Renal cortical epithelial cell (primary cell): ENCODE measurements around the gene ZNF396. TPM values are rescaled to one million over a fixed set of nuclear protein-coding genes. Genes with fewer than 3 reads are reported as not detected.

Experiments
- DNase-seq: peaks from one replicate; pipeline ENCODE4 v3.0.0-alpha.2; 2011; ENCODE audit warnings: low read depth
- total RNA-seq: library from RNA; depleted of rRNA; stranded (reverse); fragments of >200 nt; gene quantifications from 2 replicates; pipeline ENCODE4 v1.2.3, GENCODE V29; 2014

The ZNF396 gene
- total RNA-seq, 1 donor from 2014 or later = 6.0 TPM

DNA sequence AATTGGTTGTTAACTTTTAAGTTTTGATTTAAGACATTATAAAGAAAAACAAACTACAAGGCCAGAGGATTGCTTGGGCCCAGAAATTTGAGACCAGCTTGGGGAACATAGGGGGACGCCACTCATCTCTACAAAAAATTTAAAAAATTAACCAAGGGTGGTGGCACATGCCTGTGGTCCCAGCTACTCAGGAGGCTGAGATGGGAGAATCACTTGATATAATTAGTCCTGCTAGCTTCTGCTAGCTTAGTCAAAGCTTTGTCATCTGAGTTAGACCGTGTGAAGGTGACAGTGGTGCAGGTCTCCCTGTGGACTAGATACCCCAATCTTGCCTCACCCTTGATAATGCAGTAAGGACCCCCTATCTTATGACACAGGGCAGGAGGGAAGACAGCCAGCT, 6.0 kb upstream of the ZNF396 start:
- no peak for DNase-seq

DNA sequence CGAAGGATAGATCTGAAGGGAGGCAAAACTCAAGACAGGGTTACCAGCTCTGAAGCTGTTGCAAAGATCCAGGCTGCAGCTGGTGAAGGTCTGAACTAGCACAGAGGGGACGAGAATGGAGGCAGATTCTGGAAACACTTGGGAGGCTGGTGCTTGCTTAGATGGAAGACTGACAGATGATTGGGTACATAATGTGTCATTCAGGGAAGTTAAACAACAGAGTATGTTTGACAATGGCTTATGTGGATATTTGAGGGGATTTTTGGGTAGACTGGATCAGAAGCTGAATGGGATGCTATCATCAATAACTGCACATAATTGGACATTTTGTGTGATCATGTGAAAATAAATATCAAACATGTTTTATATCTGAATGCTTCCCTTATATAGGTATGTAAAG, 2.3 kb upstream of the ZNF396 start:
- DNase-seq = no peak

DNA sequence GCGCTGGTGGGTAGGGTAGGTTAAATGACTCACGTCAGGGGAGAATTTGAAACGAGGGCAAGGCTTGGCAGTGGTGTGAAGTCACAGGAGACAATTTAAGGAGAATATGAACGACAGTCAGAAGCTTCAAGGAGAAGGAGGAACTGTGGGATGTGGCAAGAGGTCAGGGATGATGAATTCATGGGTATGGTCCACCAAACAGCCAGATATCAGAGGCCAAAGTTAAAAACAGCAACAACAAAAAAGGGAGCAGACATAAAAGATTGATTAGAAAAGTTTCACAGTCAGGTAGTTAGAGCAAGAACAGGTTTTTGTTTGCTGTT, 1.4 kb upstream of the ZNF396 start:
- no peak for DNase-seq

DNA sequence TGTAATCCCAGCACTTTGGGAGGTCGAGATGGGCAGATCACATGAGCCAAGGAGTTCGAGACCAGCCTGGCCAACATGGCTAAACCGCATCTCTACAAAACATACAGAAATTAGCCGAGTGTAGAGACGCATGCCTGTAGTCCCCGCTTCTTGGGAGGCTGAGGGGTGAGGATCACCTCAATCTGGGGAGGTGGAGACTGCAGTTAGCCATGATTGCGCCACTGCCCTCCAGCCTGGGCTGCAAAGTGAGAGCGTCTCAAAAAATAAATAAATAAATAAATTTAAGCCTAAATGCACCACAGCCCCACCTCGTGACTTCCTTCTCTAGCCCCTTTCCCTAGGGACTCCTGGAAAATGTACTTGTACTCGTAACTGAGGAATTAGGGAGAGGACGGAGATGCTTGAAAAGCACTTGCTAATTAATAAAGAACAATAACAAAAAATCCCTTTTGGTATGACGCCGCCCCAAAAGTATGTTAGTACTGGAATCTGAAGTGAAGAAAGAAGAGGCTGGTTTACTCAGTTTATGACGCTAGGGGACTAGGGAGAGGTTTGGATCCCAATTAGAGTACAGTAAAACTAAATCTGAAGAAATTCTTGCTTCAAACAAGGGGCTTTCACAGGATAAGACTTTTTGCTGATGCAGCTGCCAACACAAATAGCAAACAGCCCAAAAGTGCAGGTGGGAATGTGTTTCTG, 887 bp upstream of the ZNF396 start:
- no peak for DNase-seq

DNA sequence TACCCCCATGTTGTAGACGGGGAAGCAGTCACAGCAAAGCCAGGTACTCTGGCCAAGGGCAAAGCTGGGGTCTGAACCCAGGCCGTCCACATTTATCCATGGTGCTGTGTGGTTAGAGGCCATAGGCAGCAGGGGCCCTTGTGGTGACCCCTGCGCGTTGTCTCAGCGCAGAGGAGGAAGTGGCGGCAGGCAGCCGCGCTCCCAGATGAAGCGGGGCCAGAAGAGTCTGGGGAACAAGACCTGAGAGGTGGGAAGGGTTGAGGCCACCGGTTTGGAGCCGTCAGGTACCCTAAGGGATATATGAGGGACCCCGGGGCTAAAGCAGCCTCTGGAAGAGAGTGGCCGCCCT, 770 bp downstream of the ZNF396 start:
- no peak for DNase-seq

DNA sequence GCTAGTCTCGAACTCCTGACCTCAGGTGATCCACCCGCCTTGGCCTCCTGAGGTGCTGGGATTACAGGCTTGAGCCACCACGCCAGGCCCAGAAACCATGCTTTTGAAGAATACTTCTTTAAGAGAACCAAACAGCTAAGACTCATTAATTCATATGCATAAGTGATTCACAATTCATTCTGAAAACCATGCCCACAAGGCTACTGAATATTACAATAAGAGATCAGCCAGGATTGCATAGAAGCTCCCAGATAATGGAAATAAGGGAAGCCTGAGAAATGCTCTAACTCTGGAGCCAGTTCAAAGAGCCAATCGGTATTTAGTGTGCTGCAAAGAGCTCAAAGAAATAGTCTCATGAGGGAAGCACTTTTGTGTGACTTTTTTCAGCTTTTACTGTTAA, 2.4 kb downstream of the ZNF396 start:
- no peak for DNase-seq

DNA sequence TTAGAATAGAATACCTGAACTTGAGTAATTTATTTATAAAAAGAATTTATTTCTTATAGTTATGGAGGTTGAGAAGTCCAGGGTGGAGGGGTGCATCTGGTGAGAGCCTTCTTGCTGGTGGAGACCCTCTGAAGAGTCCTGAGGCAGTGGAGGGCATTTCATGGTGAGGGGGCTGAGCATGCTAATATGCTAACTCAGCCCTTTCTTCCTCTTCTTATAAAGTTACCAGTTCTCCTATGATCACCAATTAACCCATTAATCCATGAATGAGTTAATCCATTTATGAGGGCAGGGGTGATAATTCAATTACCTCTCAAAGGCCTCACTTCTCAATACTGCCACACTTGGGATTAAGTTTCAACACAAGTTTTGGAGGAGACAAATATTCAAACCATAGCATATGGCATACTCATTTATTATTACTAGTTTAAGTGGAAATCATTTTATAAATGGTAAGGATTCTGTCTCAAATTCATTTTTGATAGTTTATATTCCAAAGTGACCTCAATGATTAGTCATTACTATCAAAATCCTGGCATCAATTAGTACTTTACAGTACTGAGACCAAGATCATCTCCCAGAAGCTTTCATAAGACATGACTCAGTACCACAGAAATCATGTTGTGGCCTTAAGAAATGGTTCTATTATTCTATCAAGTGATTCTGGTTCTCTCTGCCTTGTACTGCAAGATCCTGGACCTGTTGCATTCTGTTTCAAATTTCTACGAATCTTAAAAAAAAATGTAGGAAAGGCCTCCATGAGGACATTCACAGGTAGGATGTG, 5.5 kb downstream of the ZNF396 start:
- DNase-seq = no peak

DNA sequence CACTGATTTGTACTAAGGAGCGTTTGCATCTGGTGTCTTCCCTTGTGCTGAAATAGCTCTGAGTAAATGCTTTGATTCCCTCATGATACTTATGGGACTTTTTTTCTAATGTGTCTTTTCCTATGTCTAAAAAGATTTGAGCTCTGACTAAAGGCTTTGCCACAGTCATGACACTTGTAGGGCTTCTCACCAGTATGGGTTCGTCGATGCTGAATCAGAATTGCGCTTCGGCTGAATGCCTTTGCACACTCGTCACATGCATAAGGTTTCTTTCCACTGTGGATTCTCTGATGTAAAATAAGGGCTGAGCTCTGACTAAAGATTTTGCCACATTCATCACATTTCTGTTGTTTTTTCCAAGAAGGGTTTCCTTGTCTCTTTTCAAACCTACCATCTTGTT, 8.0 kb downstream of the ZNF396 start:
- DNase-seq = no peak

DNA sequence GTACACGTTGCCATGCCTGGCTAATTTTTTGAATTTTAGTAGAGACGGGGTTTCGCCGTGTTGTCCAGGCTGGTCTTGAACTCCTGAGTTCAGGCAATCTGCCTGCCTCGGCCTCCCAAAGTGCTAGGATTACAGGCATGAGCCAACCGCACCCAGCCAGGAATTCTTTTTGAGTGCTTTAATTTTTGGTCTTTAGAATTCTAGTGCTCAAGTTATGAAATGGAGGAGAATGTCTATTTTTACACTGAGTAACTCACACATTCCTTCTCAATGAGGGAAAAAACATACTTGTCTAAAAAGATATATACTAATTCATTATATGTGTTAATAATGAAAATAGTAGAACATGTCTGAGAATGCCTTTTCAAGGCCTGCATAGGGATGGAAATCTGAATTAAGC, 8.5 kb downstream of the ZNF396 start:
- DNase-seq = no peak

DNA sequence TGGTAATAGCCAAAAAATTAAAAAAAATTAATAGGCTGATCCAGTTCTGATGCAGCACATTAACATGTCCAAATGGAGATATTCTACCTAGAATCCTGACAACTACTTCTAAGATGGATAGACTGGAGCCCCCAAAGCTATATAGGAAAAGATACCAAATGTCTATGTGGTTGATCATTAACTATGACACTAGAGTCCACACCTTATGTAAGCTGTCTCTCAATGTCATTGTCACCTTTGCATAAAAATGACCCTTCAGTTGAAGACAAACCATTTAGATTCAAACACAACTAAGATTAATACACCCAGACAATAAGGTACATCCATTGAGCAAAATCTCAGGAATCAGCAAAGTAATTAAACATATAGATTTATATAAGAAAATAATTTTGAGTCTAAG, 14.6 kb downstream of the ZNF396 start:
- no peak for DNase-seq

DNA sequence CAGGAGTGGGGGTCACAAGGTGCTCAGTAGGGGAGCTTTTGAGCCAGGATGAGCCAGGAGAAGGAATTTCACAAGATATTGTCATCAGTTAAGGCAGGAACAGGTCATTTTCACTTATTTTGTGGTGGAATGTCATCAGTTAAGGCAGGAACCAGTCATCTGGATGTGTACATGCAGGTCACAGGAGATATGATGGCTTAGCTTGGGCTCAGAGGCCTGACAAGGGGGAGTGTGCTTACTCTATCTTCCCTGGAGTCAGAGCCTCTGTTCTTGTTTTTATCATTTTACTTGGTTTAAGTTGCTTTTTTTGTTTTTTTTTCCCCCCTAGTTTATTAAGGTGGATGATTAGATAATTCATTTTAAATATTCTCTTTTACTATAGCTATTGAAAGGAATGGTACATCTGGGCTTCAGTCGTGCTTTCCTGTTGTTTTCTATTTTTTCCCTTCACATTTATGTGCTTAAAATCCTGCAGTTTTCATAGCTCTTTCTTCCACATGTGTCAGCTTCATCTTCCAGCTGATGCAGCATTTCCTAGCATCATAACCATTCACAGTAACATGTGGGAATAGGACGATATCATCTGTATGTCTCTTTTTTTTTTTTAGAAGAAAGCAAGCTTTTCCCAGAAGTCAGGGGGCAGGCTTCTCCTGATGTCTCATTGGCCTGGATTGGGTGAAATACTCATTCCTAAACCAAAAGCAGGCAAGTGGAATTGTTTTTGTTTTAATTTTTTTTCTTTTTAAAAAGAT, 15.4 kb downstream of the ZNF396 start:
- no peak for DNase-seq

DNA sequence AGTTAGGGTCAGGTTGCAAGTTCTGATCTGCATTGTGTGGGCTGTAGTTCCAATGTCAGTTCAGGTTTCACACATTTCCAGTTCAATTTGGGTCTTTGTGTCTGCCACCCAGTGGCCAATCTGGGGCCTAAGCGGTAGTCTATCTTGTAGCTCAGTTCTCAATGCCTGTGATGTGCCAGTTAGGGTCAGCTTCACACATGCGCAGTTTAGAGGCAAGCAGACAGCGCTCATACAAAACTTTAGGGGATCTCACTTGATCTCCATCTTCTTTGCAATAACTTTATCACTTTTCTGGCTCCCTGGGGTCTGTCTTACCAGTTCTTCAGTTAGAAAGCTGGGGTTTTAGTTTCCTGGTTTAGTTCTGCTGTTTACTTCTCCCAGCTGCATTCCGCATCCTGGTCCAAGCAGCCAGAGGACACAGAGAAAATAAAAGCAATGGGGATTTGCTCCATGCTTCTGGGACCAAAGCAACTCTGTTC, 22.0 kb downstream of the ZNF396 start:
- DNase-seq = peak; percentile 86

DNA sequence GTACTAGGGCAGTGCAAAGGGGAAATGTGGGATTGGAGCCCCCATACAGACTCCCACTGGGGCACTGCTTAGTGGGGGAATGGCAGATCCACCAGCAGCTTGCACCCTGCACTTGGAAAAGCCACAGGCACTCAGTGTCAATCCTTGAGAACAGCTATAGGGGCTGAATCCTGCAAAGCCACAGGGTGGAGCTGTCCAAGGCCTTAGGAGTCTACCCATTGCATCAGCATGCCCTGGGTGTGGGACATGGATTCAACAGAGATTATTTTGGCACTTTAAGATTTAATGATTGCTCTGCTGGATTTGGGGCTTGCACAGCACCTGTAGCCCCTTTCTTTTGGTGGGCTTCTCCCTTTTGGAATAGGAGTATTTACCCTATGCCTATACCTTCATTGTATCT, 24.4 kb downstream of the ZNF396 start:
- DNase-seq = no peak

DNA sequence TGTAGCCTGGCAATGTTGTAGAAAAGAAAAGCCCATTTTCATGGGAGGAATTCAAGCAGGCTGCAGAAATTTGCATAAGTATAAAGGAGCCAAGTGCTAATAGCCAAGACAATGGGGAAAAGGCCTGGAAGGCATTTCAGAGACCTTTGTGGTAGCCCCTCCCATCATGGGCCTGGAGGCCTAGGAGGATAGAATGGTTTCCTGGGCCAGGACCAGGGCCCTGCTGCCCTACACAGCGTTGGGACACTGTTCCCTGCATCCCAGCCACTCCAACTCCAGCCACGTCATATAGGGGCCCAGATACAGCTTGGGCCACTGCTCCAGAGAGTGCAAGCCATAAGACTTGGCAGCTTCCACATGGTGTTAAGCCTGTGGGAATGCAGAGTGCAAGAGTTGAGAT, 24.9 kb downstream of the ZNF396 start:
- DNase-seq = no peak

DNA sequence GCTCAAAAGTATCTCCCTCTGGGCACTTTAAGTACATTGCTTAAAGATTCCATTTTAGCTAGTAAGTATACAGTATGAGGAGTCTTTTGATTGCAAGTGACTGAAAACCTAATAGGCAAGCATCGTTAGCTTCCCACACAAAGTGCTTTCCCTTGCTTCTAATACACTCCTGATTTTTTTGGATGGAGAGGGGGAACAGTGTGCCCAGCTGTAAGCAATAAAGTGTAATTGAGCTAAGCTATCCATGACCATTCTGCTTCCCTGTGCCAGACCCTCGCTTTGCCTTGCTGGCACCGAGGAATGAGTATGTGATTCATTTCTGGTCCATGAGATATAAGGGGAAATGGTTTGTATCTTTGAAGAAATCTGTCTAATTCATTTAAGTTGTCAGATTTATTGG, 29.1 kb downstream of the ZNF396 start:
- DNase-seq = no peak

DNA sequence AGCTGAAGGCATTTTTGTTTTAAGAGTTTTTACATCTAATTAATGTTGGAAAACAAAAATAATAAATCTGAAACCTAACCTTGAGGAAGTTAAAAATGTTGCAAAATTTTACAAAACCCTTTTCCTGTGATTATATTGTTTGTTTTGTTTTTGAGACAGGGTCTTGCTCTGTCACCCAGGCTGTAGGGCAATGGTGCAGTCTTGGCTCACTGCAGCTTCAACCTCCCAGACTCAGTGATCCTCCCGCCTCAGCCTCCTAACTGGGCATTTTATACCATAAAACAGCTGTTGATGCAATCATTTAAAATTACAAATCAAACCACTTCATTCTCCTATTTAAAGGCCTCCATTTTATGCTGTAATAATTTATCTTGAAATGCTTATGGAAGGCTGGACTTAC, 31.2 kb downstream of the ZNF396 start:
- no peak for DNase-seq

DNA sequence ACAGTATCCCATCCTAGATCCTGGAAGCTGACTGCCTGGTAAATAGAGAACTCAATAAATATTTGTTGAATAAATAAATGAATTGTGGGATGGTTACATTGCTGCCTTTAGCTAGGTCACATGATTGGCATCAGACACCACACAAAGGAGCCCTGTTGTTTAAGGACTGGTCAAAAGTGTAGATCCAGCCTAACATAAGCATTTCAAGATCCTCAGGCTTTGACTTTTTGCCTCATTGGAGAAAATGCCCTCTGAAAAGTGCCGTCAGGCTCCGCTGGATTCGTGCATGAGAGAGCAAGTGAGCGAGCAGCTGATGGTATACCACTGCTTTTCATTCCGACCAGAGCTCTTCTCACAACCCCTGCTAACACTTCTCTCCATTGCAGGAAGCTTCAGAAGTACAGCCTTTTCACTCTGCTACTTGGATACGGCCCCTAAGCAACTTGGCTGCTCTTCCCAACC, 31.6 kb downstream of the ZNF396 start:
- peak; percentile 36 for DNase-seq

DNA sequence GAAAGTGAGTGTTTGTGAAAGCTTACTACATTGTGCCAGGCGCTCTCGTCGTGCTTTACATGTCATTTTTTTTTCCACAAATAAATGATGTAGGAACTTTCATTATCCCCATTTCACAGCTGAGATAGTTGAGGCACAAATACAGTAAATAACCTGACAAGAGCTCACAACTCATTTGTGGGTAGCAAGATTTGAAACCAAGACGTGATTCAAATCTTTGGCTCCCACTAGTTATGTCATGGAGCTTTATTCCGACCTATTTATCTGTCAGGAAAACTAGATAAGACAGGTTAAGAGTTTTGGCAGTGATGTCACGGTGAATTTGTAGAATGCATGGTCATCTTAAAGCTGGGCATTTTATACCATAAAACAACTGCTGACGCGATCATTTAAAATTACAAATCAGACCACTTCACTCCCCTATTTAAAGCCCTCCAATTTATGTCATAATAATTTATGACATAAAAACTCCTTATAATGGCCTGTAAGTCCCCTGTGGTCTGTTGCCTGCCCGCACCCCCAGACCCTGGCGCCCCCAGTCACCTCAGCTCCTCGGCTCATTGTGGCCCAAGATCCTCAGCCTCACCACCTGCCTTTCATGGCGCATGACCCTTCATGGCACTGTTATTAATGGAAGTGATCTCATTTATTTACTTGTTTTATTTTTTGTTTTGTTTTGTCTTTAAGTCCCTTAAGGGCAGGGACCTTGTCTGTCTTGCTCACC, 32.2 kb downstream of the ZNF396 start:
- no peak for DNase-seq

DNA sequence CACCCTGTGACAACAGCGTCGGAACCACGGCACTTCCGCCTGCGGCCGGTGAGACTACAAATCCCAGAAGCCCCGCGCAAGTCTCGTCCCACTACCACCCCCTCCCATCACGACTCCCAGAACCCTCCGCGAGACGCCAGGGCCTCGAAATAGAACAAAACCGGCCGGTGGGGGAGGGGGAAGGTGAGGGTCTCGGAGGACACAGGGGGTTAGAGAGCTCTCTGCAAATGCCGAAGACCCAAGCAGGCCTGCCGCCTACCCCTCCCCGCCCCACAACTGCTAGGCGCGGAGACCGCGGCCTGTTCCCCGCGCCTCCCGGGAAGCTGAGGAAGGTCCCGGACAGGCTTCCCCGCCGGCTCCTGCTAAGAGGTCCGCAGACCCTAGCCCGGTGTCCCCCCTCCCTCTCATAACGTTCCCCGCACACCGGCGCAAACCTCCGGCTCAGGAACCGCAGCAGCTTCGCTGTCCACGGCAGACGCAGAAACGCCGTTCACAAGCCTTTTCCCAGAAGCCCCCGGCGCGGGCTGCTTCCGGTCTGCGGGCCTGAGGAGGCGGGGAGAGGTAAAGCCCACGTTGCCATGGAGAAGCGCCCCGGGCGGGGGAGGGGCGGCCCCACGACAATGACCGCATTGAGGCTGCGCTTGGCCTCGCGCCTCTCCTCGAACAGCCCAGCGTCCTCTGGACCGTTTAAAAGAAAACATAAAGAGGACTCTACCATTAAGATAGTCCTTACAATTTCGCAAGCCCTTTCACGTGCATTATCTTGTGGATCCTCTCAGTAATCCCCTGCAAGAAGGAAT, 33.0 kb downstream of the ZNF396 start, which contains the start of gene ZNF24:
Gene ZNF24 (minus strand): TSS at position 485 of the 800 bp plus-strand sequence. CDS start 3,770 bp downstream, outside the sequence.
- peak; percentile 74 for DNase-seq

DNA sequence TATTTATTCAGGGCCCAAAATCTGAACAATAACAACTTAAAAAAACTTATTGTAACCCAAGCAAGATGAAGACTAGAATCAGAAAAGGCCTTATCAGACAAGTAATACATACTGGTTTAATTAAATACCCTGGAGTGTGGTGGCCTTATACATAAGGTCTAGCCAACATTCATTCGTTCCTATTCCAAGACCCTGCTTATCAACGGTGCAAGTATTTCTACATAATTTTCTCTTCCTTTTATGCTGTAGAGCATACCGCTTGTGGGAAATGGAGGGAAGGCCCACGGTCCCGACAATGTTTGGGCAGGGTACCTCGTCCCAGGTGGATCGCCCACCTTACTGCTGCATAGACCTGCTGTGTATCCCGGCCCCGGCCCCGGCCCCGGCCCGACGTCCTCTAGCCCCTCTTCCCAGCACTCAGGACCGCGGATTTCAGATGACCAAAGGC, 33.6 kb downstream of the ZNF396 start:
- DNase-seq = no peak

DNA sequence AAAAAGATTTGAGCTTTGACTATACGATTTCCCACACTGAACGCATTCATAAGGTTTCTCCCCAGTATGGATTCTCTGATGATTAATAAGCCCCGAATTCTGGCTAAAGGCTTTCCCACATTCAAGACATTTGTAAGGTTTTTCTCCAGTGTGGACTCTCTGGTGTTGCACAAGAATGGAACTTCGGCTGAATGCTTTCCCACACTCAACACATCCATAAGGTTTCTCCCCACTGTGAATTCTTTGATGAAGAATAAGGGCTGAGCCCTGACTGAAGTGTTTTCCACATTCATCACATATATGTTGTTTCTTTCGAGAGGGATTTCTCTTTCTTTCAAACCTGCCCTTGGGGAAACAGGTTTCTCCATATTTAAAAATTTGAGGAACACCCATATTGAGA, 39.9 kb downstream of the ZNF396 start:
- no peak for DNase-seq
